SU-DHL-6 (cell line): ENCODE results near the gene FAM181B.

Experiments
- EZH2phosphoT487 ChIP-seq: fragments of 200-600 bp; sonication (generic), shearing (Covaris generic); conservative IDR thresholded peaks from 2 replicates; pipeline ENCODE4 v1.6.1; 2018; ENCODE audit warnings: mild to moderate bottlenecking, antibody characterized with exemption, low read length, moderate library complexity, mixed read lengths
- TF ChIP-seq, protein P1 (sequence below): fragments of 200-600 bp; sonication (generic); IDR thresholded peaks from one replicate; pipeline ENCODE4 v1.5.1; 2017; ENCODE audit warnings: antibody characterized with exemption, mild to moderate bottlenecking, low read length, moderate library complexity; ENCODE audit not compliant: insufficient read depth, poor library complexity, severe bottlenecking

- TF ChIP-seq, protein P1, sequence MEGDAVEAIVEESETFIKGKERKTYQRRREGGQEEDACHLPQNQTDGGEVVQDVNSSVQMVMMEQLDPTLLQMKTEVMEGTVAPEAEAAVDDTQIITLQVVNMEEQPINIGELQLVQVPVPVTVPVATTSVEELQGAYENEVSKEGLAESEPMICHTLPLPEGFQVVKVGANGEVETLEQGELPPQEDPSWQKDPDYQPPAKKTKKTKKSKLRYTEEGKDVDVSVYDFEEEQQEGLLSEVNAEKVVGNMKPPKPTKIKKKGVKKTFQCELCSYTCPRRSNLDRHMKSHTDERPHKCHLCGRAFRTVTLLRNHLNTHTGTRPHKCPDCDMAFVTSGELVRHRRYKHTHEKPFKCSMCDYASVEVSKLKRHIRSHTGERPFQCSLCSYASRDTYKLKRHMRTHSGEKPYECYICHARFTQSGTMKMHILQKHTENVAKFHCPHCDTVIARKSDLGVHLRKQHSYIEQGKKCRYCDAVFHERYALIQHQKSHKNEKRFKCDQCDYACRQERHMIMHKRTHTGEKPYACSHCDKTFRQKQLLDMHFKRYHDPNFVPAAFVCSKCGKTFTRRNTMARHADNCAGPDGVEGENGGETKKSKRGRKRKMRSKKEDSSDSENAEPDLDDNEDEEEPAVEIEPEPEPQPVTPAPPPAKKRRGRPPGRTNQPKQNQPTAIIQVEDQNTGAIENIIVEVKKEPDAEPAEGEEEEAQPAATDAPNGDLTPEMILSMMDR, result no peak
- no peak for TF ChIP-seq EZH2phosphoT487
Observed at GRCh38 chr11:82730286-82730685, 3.4 kb downstream of the FAM181B start.
